Testis (tissue), 3 donors: ENCODE measurements around the gene SNRPD3. TPM values are rescaled to one million over a fixed set of nuclear protein-coding genes. Genes with fewer than 3 reads are reported as not detected.

Experiments used
- DNase-seq: peaks from one replicate; pipeline ENCODE4 v3.0.0-alpha.2; 2019
- H3K27ac ChIP-seq, 2 donors: fragments of 200-600 bp; sonication (generic); one replicate each; pipeline ENCODE4 v1.5.1; 2019
- H3K27me3 ChIP-seq: fragments of 200-600 bp; sonication (generic); one replicate; pipeline ENCODE4 v1.5.1; 2019
- H3K36me3 ChIP-seq: fragments of 200-600 bp; sonication (generic); one replicate; pipeline ENCODE4 v1.5.1; 2017; ENCODE audit warnings: low read depth; ENCODE audit errors: missing control alignments
- H3K4me1 ChIP-seq: fragments of 200-600 bp; sonication (generic); one replicate; pipeline ENCODE4 v1.5.1; 2019
- H3K4me3 ChIP-seq, 2 donors: fragments of 200-600 bp; sonication (generic); one replicate each; pipeline ENCODE4 v1.5.1; 2017 to 2019
- H3K9me3 ChIP-seq: fragments of 200-600 bp; sonication (generic); one replicate; pipeline ENCODE4 v1.5.1; 2017
- CTCF ChIP-seq, 3 experiments: fragments of 450-650 bp in 2 of 3; fragments of 200-600 bp in 1 of 3; sonication (generic) in 1 of 3; IDR thresholded peaks; one replicate each; pipeline ENCODE4 v1.5.1; 2016 to 2019; ENCODE audit warnings: antibody characterized with exemption in 3 of 3, mild to moderate bottlenecking in 2 of 3, moderate library complexity in 1 of 3
- POLR2A ChIP-seq: fragments of 450-650 bp; IDR thresholded peaks from one replicate; pipeline ENCODE4 v1.6.1; 2017; ENCODE audit warnings: antibody characterized with exemption, mild to moderate bottlenecking, moderate library complexity
- WGBS, 2 donors: methylation state at CpG; one replicate each; pipeline ENCODE4 v1.1.5; 2018; 5-methylcytosine and 5-hydroxymethylcytosine counted together
- intact Hi-C: fragments of 100-400 bp; cut with DNase I; formaldehyde crosslinking; loops from one replicate; pipeline ENCODE4 v1.15.1; 2023; ENCODE audit warnings: low total_unique reads
- polyA plus RNA-seq: library from polyadenylated mRNA; stranded (reverse); fragments of 350-450 nt; fragmentation: Illumina TruSeq; extraction: RNeasy Lipid Tissue Mini Kit (QIAGEN cat#74804); gene quantifications from one replicate; pipeline ENCODE4 v1.2.3, GENCODE V29; 2014; ENCODE audit warnings: low read depth, low replicate concordance; ENCODE audit not compliant: insufficient read depth
- total RNA-seq, 2 donors: library from RNA; depleted of rRNA; stranded (reverse); fragments of >200 nt; gene quantifications; one replicate each; pipeline ENCODE4 v1.2.3, GENCODE V29; 2016

Gene SNRPD3
- total and polyA plus RNA-seq, 3 donors from 2014 or later, result 75.5 to 175 (median 117) TPM

- DNase-seq, result no peak
- Histone ChIP-seq H3K4me3 (no peak overlapping the region), H3K36me3 (no peaks in the 10 kb centered on the region), H3K27me3 (no peaks in the 10 kb centered on the region), H3K27ac (no peak overlapping the region), H3K4me1 (no peaks in the 10 kb centered on the region), H3K9me3 (no peaks in the 10 kb centered on the region)
- no peak for TF ChIP-seq POLR2A
- TF ChIP-seq CTCF (IDR thresholded peaks at IDR 0.05), result no peak
- 100% methylated on average over 1 of the region's 1 CpG; no CpG with 5 or more reads in 1 of the 2 donors for WGBS, 2 donors
- intact Hi-C loops, result no loop called here
Observed at GRCh38 chr22:24532075-24532474, 23.7 kb upstream of the SNRPD3 start.

GRCh38 chr22:24535348-24535747 lies 20.5 kb upstream of the SNRPD3 start:
- intact Hi-C loops, result no loop called here
- H3K9me3 ChIP-seq, result no peaks in the 10 kb centered on the region
- no peak for TF ChIP-seq POLR2A
- TF ChIP-seq CTCF (IDR thresholded peaks at IDR 0.05), result no peak
- no peaks in the 10 kb centered on the region for H3K36me3 ChIP-seq
- H3K27ac ChIP-seq, result no peak overlapping the region
- no peaks in the 10 kb centered on the region for H3K4me1 ChIP-seq
- no peak overlapping the region for H3K4me3 ChIP-seq
- 96 to 100% methylated on average over 4 of the region's 4 CpGs for WGBS, 2 donors
- H3K27me3 ChIP-seq, result no peaks in the 10 kb centered on the region
- no peak for DNase-seq

GRCh38 chr22:24536089-24536488 lies 19.7 kb upstream of the SNRPD3 start:
- Histone ChIP-seq H3K36me3 (no peaks in the 10 kb centered on the region), H3K27ac (no peak overlapping the region), H3K27me3 (no peaks in the 10 kb centered on the region), H3K9me3 (no peaks in the 10 kb centered on the region), H3K4me3 (no peak overlapping the region), H3K4me1 (no peaks in the 10 kb centered on the region)
- no peak for DNase-seq
- intact Hi-C loops, result no loop called here
- TF ChIP-seq POLR2A (no peak), CTCF (IDR thresholded peaks at IDR 0.05) (no peak)
- WGBS, 2 donors, result 83 to 86% methylated on average over 3 of the region's 3 CpGs

GRCh38 chr22:24540470-24540869 lies 15.3 kb upstream of the SNRPD3 start:
- H3K4me3 ChIP-seq, result no peak overlapping the region
- DNase-seq, result no peak
- H3K27ac ChIP-seq, result no peak overlapping the region
- no peaks in the 10 kb centered on the region for H3K9me3 ChIP-seq
- WGBS, 2 donors, result 88 to 93% methylated on average over 2 of the region's 2 CpGs
- intact Hi-C loops, result no loop called here
- H3K36me3 ChIP-seq, result no peaks in the 10 kb centered on the region
- no peak for TF ChIP-seq CTCF (IDR thresholded peaks at IDR 0.05)
- no peak for TF ChIP-seq POLR2A
- peaks cover 11% of the 10 kb centered on the region for H3K4me1 ChIP-seq
- no peaks in the 10 kb centered on the region for H3K27me3 ChIP-seq

- 76% methylated on average over 2 to 5 of the region's 6 CpGs for WGBS, 2 donors
- Histone ChIP-seq H3K27me3 (no peaks in the 10 kb centered on the region), H3K9me3 (no peaks in the 10 kb centered on the region), H3K27ac (no peak overlapping the region), H3K4me3 (no peak overlapping the region), H3K4me1 (peaks cover 14% of the 10 kb centered on the region), H3K36me3 (no peaks in the 10 kb centered on the region)
- intact Hi-C loops, result no loop called here
- TF ChIP-seq POLR2A, result no peak
- no peak for TF ChIP-seq CTCF (IDR thresholded peaks at IDR 0.05)
- no peak for DNase-seq
Observed at GRCh38 chr22:24541681-24542515, 13.9 kb upstream of the SNRPD3 start.
